Cardiac muscle cell (in vitro differentiated cells and primary cell): ENCODE measurements around the gene LZTR1. TPM values are rescaled to one million over a fixed set of nuclear protein-coding genes. Genes with fewer than 3 reads are reported as not detected.
"Not testable (repeated sequence)": the region's sequence is repeated elsewhere in the genome, so short reads cannot be mapped to it uniquely, and the experiment has no call there.

ENCODE experiments used
- DNase-seq, 2 donors: peaks; one replicate each; pipeline versions ENCODE4 v3.0.0 to v3.0.0-alpha.2; 2010 to 2017; ENCODE audit warnings: low read depth in 1 of 2, low spot score in 1 of 2
- H3K27ac ChIP-seq: fragments of 200-600 bp; sonication (generic); 2 replicates; pipeline ENCODE4 v1.5.1; 2016
- H3K27me3 ChIP-seq: fragments of 200-600 bp; sonication (generic); 2 replicates; pipeline ENCODE4 v1.6.0; 2016; ENCODE audit warnings: control low read depth
- H3K36me3 ChIP-seq: fragments of 200-600 bp; sonication (generic); 2 replicates; pipeline ENCODE4 v1.5.1; 2016; ENCODE audit warnings: control low read depth
- H3K4me1 ChIP-seq: fragments of 200-600 bp; sonication (generic); 2 replicates; pipeline ENCODE4 v1.8.1; 2017; ENCODE audit warnings: low read depth, mild to moderate bottlenecking, mixed run types
- H3K4me3 ChIP-seq: fragments of 200-600 bp; sonication (generic); 2 replicates; pipeline ENCODE4 v1.5.1; 2016; ENCODE audit warnings: mild to moderate bottlenecking
- H3K9me3 ChIP-seq: fragments of 200-600 bp; sonication (generic); 2 replicates; pipeline ENCODE4 v1.5.1; 2017; ENCODE audit warnings: low read depth, mild to moderate bottlenecking, control low read depth
- CTCF ChIP-seq: IDR thresholded peaks from 2 replicates; pipeline ENCODE4 v1.5.1; 2012; ENCODE audit warnings: low read depth, mild to moderate bottlenecking, low read length
- polyA plus RNA-seq: library from polyadenylated mRNA; unstranded; fragments of >200 nt; fragmentation: Nextera tagmentation; extraction: Ambion mirVana; gene quantifications from 2 replicates; pipeline ENCODE4 v1.2.1, GENCODE V29; 2016
- total RNA-seq: library from RNA; depleted of rRNA; stranded (reverse); fragments of >200 nt; gene quantifications from 2 replicates; pipeline ENCODE4 v1.2.3, GENCODE V29; 2016

Gene LZTR1
- total and polyA plus RNA-seq, 2 experiments from 2014 or later: 60.9 to 62.6 TPM

- H3K36me3 ChIP-seq: no peaks in the 10 kb centered on the region
- no peaks in the 10 kb centered on the region for H3K4me1 ChIP-seq
- no peak overlapping the region for H3K4me3 ChIP-seq
- no peak for TF ChIP-seq CTCF
- no peak overlapping the region for H3K27ac ChIP-seq
- no peaks in the 10 kb centered on the region for H3K9me3 ChIP-seq
- DNase-seq: no peak
- peaks cover 3% of the 10 kb centered on the region for H3K27me3 ChIP-seq
Observed at GRCh38 chr22:20970939-20971657, 11.0 kb upstream of the LZTR1 start.

GRCh38 chr22:20972014-20972694 lies 9.9 kb upstream of the LZTR1 start:
- H3K27me3 ChIP-seq: not testable (repeated sequence)

GRCh38 chr22:20972933-20973577 lies 9.0 kb upstream of the LZTR1 start:
- H3K4me1 ChIP-seq: no peaks in the 10 kb centered on the region
- no peaks in the 10 kb centered on the region for H3K36me3 ChIP-seq
- TF ChIP-seq CTCF: no peak
- no peak for DNase-seq
- no peak overlapping the region for H3K27ac ChIP-seq
- no peaks in the 10 kb centered on the region for H3K9me3 ChIP-seq
- peaks cover 3% of the 10 kb centered on the region for H3K27me3 ChIP-seq
- H3K4me3 ChIP-seq: no peak overlapping the region

More at GRCh38 chr22:20972014-20972694, 9.9 kb upstream of the LZTR1 start:
- H3K9me3 ChIP-seq, H3K4me3 ChIP-seq, DNase-seq, H3K36me3 ChIP-seq, H3K27ac ChIP-seq, H3K4me1 ChIP-seq: not testable (repeated sequence)

- peaks cover 3% of the 10 kb centered on the region for H3K27me3 ChIP-seq
- TF ChIP-seq CTCF: no peak
- no peaks in the 10 kb centered on the region for H3K4me1 ChIP-seq
Observed at GRCh38 chr22:20973634-20974286, 8.3 kb upstream of the LZTR1 start.

GRCh38 chr22:20974336-20974955 lies 7.7 kb upstream of the LZTR1 start:
- Histone ChIP-seq H3K4me3 (no peak overlapping the region), H3K36me3 (no peaks in the 10 kb centered on the region), H3K9me3 (no peaks in the 10 kb centered on the region), H3K4me1 (no peaks in the 10 kb centered on the region), H3K27ac (no peak overlapping the region), H3K27me3 (peaks cover 3% of the 10 kb centered on the region)
- DNase-seq: no peak
- TF ChIP-seq CTCF: no peak

More at GRCh38 chr22:20973634-20974286, 8.3 kb upstream of the LZTR1 start:
- Histone ChIP-seq H3K27ac (no peak overlapping the region), H3K9me3 (no peaks in the 10 kb centered on the region), H3K36me3 (no peaks in the 10 kb centered on the region), H3K4me3 (no peak overlapping the region)
- no peak for DNase-seq
